Trophoblast cell (in vitro differentiated cells and primary cell): ENCODE data around the gene ASB18.

ENCODE experiments used
- DNase-seq, 2 donors: peaks; one replicate each; pipeline ENCODE4 v3.0.0-alpha.2; 2016
- H2AFZ ChIP-seq: 2 replicates; pipeline ENCODE4 v1.6.1; 2013; ENCODE audit warnings: low read length, moderate library complexity, mild to moderate bottlenecking; ENCODE audit not compliant: insufficient read depth, poor library complexity
- H2AK5ac ChIP-seq: 2 replicates; pipeline ENCODE4 v1.6.1; 2013; ENCODE audit warnings: mild to moderate bottlenecking, low read length
- H2BK120ac ChIP-seq: 2 replicates; pipeline ENCODE4 v1.6.1; 2013; ENCODE audit warnings: low read length, mild to moderate bottlenecking, moderate library complexity; ENCODE audit not compliant: insufficient read depth, poor library complexity
- H2BK12ac ChIP-seq: 2 replicates; pipeline ENCODE4 v1.6.1; 2013; ENCODE audit warnings: mild to moderate bottlenecking, low read length, moderate library complexity
- H2BK5ac ChIP-seq: 2 replicates; pipeline ENCODE4 v1.6.1; 2013; ENCODE audit warnings: low read length, low read depth, moderate library complexity, mild to moderate bottlenecking; ENCODE audit not compliant: poor library complexity
- H3K14ac ChIP-seq: 2 replicates; pipeline ENCODE4 v1.6.1; 2013; ENCODE audit warnings: mild to moderate bottlenecking, low read length
- H3K18ac ChIP-seq: 2 replicates; pipeline ENCODE4 v1.6.1; 2013; ENCODE audit warnings: mild to moderate bottlenecking, low read length
- H3K23ac ChIP-seq: 2 replicates; pipeline ENCODE4 v1.6.1; 2013; ENCODE audit warnings: low read length
- H3K27ac ChIP-seq: 2 replicates; pipeline ENCODE4 v1.5.1; 2013; ENCODE audit warnings: low read depth, mild to moderate bottlenecking, inconsistent platforms, low read length, moderate library complexity
- H3K27me3 ChIP-seq: 2 replicates; pipeline ENCODE4 v1.6.1; 2013; ENCODE audit warnings: inconsistent platforms, mild to moderate bottlenecking, low read length, moderate library complexity; ENCODE audit not compliant: insufficient read depth
- H3K36me3 ChIP-seq, 2 experiments: 1 replicate in 1 of 2; 2 replicates in 1 of 2; pipeline ENCODE4 v1.6.1; 2013; ENCODE audit warnings: low read length in 2 of 2, mild to moderate bottlenecking in 2 of 2, moderate library complexity in 1 of 2; ENCODE audit not compliant: insufficient read depth in 2 of 2, control insufficient read depth in 1 of 2
- H3K4ac ChIP-seq: 2 replicates; pipeline ENCODE4 v1.6.1; 2013; ENCODE audit warnings: low read depth, mild to moderate bottlenecking, low read length, moderate library complexity
- H3K4me1 ChIP-seq, 2 experiments: 1 replicate in 1 of 2; 2 replicates in 1 of 2; pipeline ENCODE4 v1.6.1; 2013; ENCODE audit warnings: low read length in 2 of 2, mild to moderate bottlenecking in 2 of 2, moderate library complexity in 1 of 2; ENCODE audit not compliant: insufficient read depth in 2 of 2, control insufficient read depth in 1 of 2
- H3K4me2 ChIP-seq: 2 replicates; pipeline ENCODE4 v1.6.1; 2013; ENCODE audit warnings: inconsistent platforms, mild to moderate bottlenecking, low read length, moderate library complexity
- H3K4me3 ChIP-seq: 2 replicates; pipeline ENCODE4 v1.5.1; 2013; ENCODE audit warnings: mild to moderate bottlenecking, low read depth, low read length, inconsistent platforms
- H3K79me1 ChIP-seq: one replicate; pipeline ENCODE4 v1.6.1; 2013; ENCODE audit warnings: low read length
- H3K79me2 ChIP-seq: 2 replicates; pipeline ENCODE4 v1.6.1; 2013; ENCODE audit warnings: low read length, mild to moderate bottlenecking; ENCODE audit not compliant: control insufficient read depth, insufficient read depth, poor library complexity
- H3K9ac ChIP-seq: 2 replicates; pipeline ENCODE4 v1.6.1; 2013; ENCODE audit warnings: mild to moderate bottlenecking, low read length
- H3K9me3 ChIP-seq: 2 replicates; pipeline ENCODE4 v1.6.1; 2013; ENCODE audit warnings: low read depth, mild to moderate bottlenecking, control low read depth, inconsistent platforms, low read length; ENCODE audit not compliant: insufficient read depth
- H4K12ac ChIP-seq: 2 replicates; pipeline ENCODE4 v1.6.1; 2013; ENCODE audit warnings: low read depth, mild to moderate bottlenecking, low read length, moderate library complexity
- H4K8ac ChIP-seq: 2 replicates; pipeline ENCODE4 v1.6.1; 2013; ENCODE audit warnings: low read depth, mild to moderate bottlenecking, low read length, moderate library complexity
- H4K91ac ChIP-seq: one replicate; pipeline ENCODE4 v1.6.1; 2013; ENCODE audit warnings: low read depth, mild to moderate bottlenecking, low read length, moderate library complexity
- WGBS: extraction: QIAGEN DNeasy Blood & Tissue Kit; methylation state at CpG from one replicate; pipeline ENCODE4 v1.1.7; 2013; ENCODE audit warnings: missing lambda C conversion rate; ENCODE audit not compliant: insufficient read length, insufficient coverage; ENCODE audit errors: extremely low coverage; 5-methylcytosine and 5-hydroxymethylcytosine counted together

ASB18 gene

GRCh38 chr2:236194786-236195185 is 69.4 kb downstream of the ASB18 start:
- WGBS = no CpG with 5 or more reads among the region's 12 CpGs
- Histone ChIP-seq H2AFZ (no peak overlapping the region), H3K9me3 (peaks cover 3% of the 10 kb centered on the region), H3K9ac (no peak overlapping the region), H4K91ac (no peak overlapping the region), H2BK12ac (no peak overlapping the region), H3K23ac (no peak overlapping the region), H3K18ac (no peak overlapping the region), H3K4me2 (no peak overlapping the region), H3K36me3 (no peaks in the 10 kb centered on the region), H2AK5ac (no peak overlapping the region), H3K4ac (no peak overlapping the region), H3K79me2 (no peaks in the 10 kb centered on the region), H4K12ac (no peak overlapping the region), H3K27me3 (no peaks in the 10 kb centered on the region), H4K8ac (no peak overlapping the region), H3K27ac (no peak overlapping the region), H3K79me1 (no peaks in the 10 kb centered on the region), H3K14ac (no peak overlapping the region), H2BK5ac (no peak overlapping the region), H3K4me3 (no peak overlapping the region), H2BK120ac (no peak overlapping the region), H3K4me1 (no peaks in the 10 kb centered on the region)
- DNase-seq = no peak

DNA sequence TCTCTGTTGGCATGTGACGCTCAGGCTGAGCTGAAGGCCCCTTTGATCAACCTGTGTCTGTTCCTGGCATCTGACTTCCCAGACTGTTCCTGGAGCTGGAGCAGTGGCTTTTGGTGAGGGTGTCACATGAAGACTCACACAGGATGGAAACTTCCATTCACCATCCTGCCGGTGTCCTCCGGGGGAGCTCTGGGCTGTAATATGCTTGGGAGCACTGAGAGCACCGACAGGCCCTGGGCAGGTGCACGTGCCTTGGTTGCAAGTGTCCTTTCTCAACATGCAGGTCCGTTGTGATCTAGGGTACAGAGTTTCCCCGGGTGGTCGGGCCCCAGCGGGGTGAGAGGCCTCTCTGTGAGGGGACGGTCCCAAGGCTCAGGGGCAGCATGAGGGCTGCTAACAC is 71.2 kb downstream of the ASB18 start:
- Histone ChIP-seq H3K4ac (no peak overlapping the region), H3K36me3 (no peaks in the 10 kb centered on the region), H3K79me2 (no peaks in the 10 kb centered on the region), H4K12ac (no peak overlapping the region), H2BK5ac (no peak overlapping the region), H3K4me3 (no peak overlapping the region), H2AFZ (no peak overlapping the region), H3K18ac (no peak overlapping the region), H2BK120ac (no peak overlapping the region), H3K4me1 (no peaks in the 10 kb centered on the region), H3K27me3 (no peaks in the 10 kb centered on the region), H4K91ac (no peak overlapping the region), H3K9ac (no peak overlapping the region), H2BK12ac (no peak overlapping the region), H3K14ac (no peak overlapping the region), H4K8ac (no peak overlapping the region), H2AK5ac (no peak overlapping the region), H3K27ac (no peak overlapping the region), H3K9me3 (peaks cover 3% of the 10 kb centered on the region), H3K79me1 (no peaks in the 10 kb centered on the region), H3K23ac (no peak overlapping the region), H3K4me2 (no peak overlapping the region)
- WGBS = no CpG with 5 or more reads among the region's 10 CpGs
- DNase-seq = no peak

GRCh38 chr2:236190674-236191073 is 73.5 kb downstream of the ASB18 start:
- Histone ChIP-seq H3K23ac (no peak overlapping the region), H3K4me2 (no peak overlapping the region), H3K27ac (no peak overlapping the region), H2BK5ac (no peak overlapping the region), H2AFZ (no peak overlapping the region), H3K36me3 (no peaks in the 10 kb centered on the region), H3K27me3 (no peaks in the 10 kb centered on the region), H4K12ac (no peak overlapping the region), H3K79me2 (no peaks in the 10 kb centered on the region), H3K4ac (no peak overlapping the region), H3K9ac (no peak overlapping the region), H3K14ac (no peak overlapping the region), H2BK120ac (no peak overlapping the region), H3K79me1 (no peaks in the 10 kb centered on the region), H3K4me3 (no peak overlapping the region), H2AK5ac (no peak overlapping the region), H3K4me1 (no peaks in the 10 kb centered on the region), H4K8ac (no peak overlapping the region), H4K91ac (no peak overlapping the region), H2BK12ac (no peak overlapping the region), H3K9me3 (peaks cover 3% of the 10 kb centered on the region), H3K18ac (no peak overlapping the region)
- WGBS = no CpG with 5 or more reads among the region's 2 CpGs
- no peak for DNase-seq

DNA sequence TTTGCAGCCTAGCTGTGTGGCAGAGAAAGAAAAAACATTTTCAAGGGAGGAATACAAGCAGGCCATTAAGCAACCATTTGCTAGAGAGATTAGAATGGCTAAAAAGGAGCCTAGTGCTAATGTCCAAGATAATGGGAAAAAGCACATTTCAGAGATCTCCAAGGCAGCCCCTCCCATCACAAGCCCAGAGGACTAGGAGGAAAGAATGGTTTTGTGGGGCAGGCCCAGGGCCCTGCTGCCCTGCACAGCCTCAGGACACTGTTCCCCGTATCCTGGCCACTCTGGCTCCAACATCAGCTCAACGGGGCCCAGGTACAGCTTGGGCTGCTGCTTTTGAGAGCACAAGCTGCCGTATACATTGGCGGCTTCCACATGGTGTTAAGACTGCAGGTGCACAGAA is 79.5 kb downstream of the ASB18 start:
- Histone ChIP-seq H3K79me2 (no peaks in the 10 kb centered on the region), H2BK120ac (no peak overlapping the region), H4K91ac (no peak overlapping the region), H3K18ac (no peak overlapping the region), H3K36me3 (no peaks in the 10 kb centered on the region), H3K9ac (no peak overlapping the region), H2AFZ (no peak overlapping the region), H3K9me3 (peaks cover 5% of the 10 kb centered on the region), H3K14ac (no peak overlapping the region), H3K4ac (no peak overlapping the region), H4K12ac (no peak overlapping the region), H2AK5ac (no peak overlapping the region), H4K8ac (no peak overlapping the region), H3K4me2 (no peak overlapping the region), H3K4me1 (peaks cover under 1 to 1% of the 10 kb centered on the region in 2 experiments), H2BK12ac (no peak overlapping the region), H3K4me3 (no peak overlapping the region), H3K27ac (no peak overlapping the region), H3K27me3 (peaks cover 3% of the 10 kb centered on the region), H3K79me1 (peaks cover under 1% of the 10 kb centered on the region), H2BK5ac (no peak overlapping the region), H3K23ac (no peak overlapping the region)
- no peak for DNase-seq
- no CpG with 5 or more reads among the region's 4 CpGs for WGBS
